ENCODE results near the gene ST6GALNAC5.

The ST6GALNAC5 gene

GRCh38 chr1:76933847-76934815, 66.9 kb downstream of the ST6GALNAC5 start:
- H3K36me3 ChIP-seq (ENCODE audit: insufficient read depth, low read length), result no peaks in the 10 kb centered on the region
- peaks cover 4% of the 10 kb centered on the region for H3K4me1 ChIP-seq (ENCODE audit: control insufficient read depth, insufficient read depth, low read length, unreplicated experiment)
- no peak overlapping the region for H2AFZ ChIP-seq (ENCODE audit: low read length, unreplicated experiment)
- no peak overlapping the region for H3K27ac ChIP-seq (ENCODE audit: low read depth, low read length)
- no peaks in the 10 kb centered on the region for H3K79me2 ChIP-seq (ENCODE audit: control insufficient read depth, insufficient read depth, low read length, unreplicated experiment)
- no peak overlapping the region for H3K4me3 ChIP-seq (ENCODE audit: low read depth, low read length)
- no peaks in the 10 kb centered on the region for H3K27me3 ChIP-seq (ENCODE audit: insufficient read depth, low read length)

- H3K4me1 ChIP-seq (ENCODE audit: control insufficient read depth, insufficient read depth, low read length, unreplicated experiment), result peaks cover 12% of the 10 kb centered on the region
- no peaks in the 10 kb centered on the region for H3K27me3 ChIP-seq (ENCODE audit: insufficient read depth, low read length)
- no peak overlapping the region for H3K4me3 ChIP-seq (ENCODE audit: low read depth, low read length)
- no peak overlapping the region for H2AFZ ChIP-seq (ENCODE audit: low read length, unreplicated experiment)
- no peaks in the 10 kb centered on the region for H3K79me2 ChIP-seq (ENCODE audit: control insufficient read depth, insufficient read depth, low read length, unreplicated experiment)
- H3K36me3 ChIP-seq (ENCODE audit: insufficient read depth, low read length), result no peaks in the 10 kb centered on the region
- no peak overlapping the region for H3K27ac ChIP-seq (ENCODE audit: low read depth, low read length)
These were observed 71.0 kb downstream of the ST6GALNAC5 start for GRCh38 chr1:76938304-76938703.

GRCh38 chr1:76939050-76939816, 72.0 kb downstream of the ST6GALNAC5 start:
- Histone ChIP-seq H3K27ac (ENCODE audit: low read depth, low read length) (no peak overlapping the region), H2AFZ (ENCODE audit: low read length, unreplicated experiment) (peak overlapping the region; percentile 37), H3K4me1 (ENCODE audit: control insufficient read depth, insufficient read depth, low read length, unreplicated experiment) (peaks cover 18% of the 10 kb centered on the region), H3K79me2 (ENCODE audit: control insufficient read depth, insufficient read depth, low read length, unreplicated experiment) (no peaks in the 10 kb centered on the region), H3K27me3 (ENCODE audit: insufficient read depth, low read length) (no peaks in the 10 kb centered on the region), H3K36me3 (ENCODE audit: insufficient read depth, low read length) (no peaks in the 10 kb centered on the region), H3K4me3 (ENCODE audit: low read depth, low read length) (peak overlapping the region; percentile 52; the same call in 1 of the 2 replicates)

- no peaks in the 10 kb centered on the region for H3K36me3 ChIP-seq (ENCODE audit: insufficient read depth, low read length)
- H3K27ac ChIP-seq (ENCODE audit: low read depth, low read length), result no peak overlapping the region
- no peaks in the 10 kb centered on the region for H3K27me3 ChIP-seq (ENCODE audit: insufficient read depth, low read length)
- H2AFZ ChIP-seq (ENCODE audit: low read length, unreplicated experiment), result no peak overlapping the region
- no peak overlapping the region for H3K4me3 ChIP-seq (ENCODE audit: low read depth, low read length)
- H3K79me2 ChIP-seq (ENCODE audit: control insufficient read depth, insufficient read depth, low read length, unreplicated experiment), result no peaks in the 10 kb centered on the region
- H3K4me1 ChIP-seq (ENCODE audit: control insufficient read depth, insufficient read depth, low read length, unreplicated experiment), result peaks cover 24% of the 10 kb centered on the region
These were observed 72.5 kb downstream of the ST6GALNAC5 start for GRCh38 chr1:76939817-76940216.

- H3K79me2 ChIP-seq (ENCODE audit: control insufficient read depth, insufficient read depth, low read length, unreplicated experiment), result no peaks in the 10 kb centered on the region
- H3K4me3 ChIP-seq (ENCODE audit: low read depth, low read length), result no peak overlapping the region
- no peak overlapping the region for H2AFZ ChIP-seq (ENCODE audit: low read length, unreplicated experiment)
- peaks cover 33% of the 10 kb centered on the region for H3K4me1 ChIP-seq (ENCODE audit: control insufficient read depth, insufficient read depth, low read length, unreplicated experiment)
- no peak overlapping the region for H3K27ac ChIP-seq (ENCODE audit: low read depth, low read length)
- no peaks in the 10 kb centered on the region for H3K36me3 ChIP-seq (ENCODE audit: insufficient read depth, low read length)
- H3K27me3 ChIP-seq (ENCODE audit: insufficient read depth, low read length), result no peaks in the 10 kb centered on the region
These were observed 73.5 kb downstream of the ST6GALNAC5 start for GRCh38 chr1:76940571-76941335.

- H2AFZ ChIP-seq (ENCODE audit: low read length, unreplicated experiment), result no peak overlapping the region
- H3K4me1 ChIP-seq (ENCODE audit: control insufficient read depth, insufficient read depth, low read length, unreplicated experiment), result peaks cover 33% of the 10 kb centered on the region
- no peaks in the 10 kb centered on the region for H3K79me2 ChIP-seq (ENCODE audit: control insufficient read depth, insufficient read depth, low read length, unreplicated experiment)
- no peak overlapping the region for H3K27ac ChIP-seq (ENCODE audit: low read depth, low read length)
- H3K36me3 ChIP-seq (ENCODE audit: insufficient read depth, low read length), result no peaks in the 10 kb centered on the region
- no peak overlapping the region for H3K4me3 ChIP-seq (ENCODE audit: low read depth, low read length)
- no peaks in the 10 kb centered on the region for H3K27me3 ChIP-seq (ENCODE audit: insufficient read depth, low read length)
These were observed 75.3 kb downstream of the ST6GALNAC5 start for GRCh38 chr1:76942549-76942948.

GRCh38 chr1:76944942-76945341, 77.7 kb downstream of the ST6GALNAC5 start:
- Histone ChIP-seq H3K4me3 (ENCODE audit: low read depth, low read length) (no peak overlapping the region), H2AFZ (ENCODE audit: low read length, unreplicated experiment) (peak overlapping the region; percentile 55), H3K4me1 (ENCODE audit: control insufficient read depth, insufficient read depth, low read length, unreplicated experiment) (peaks cover 35% of the 10 kb centered on the region), H3K27ac (ENCODE audit: low read depth, low read length) (peak overlapping the region; percentile 82), H3K27me3 (ENCODE audit: insufficient read depth, low read length) (no peaks in the 10 kb centered on the region), H3K79me2 (ENCODE audit: control insufficient read depth, insufficient read depth, low read length, unreplicated experiment) (no peaks in the 10 kb centered on the region), H3K36me3 (ENCODE audit: insufficient read depth, low read length) (no peaks in the 10 kb centered on the region)

GRCh38 chr1:76948846-76949245, 81.6 kb downstream of the ST6GALNAC5 start:
- Histone ChIP-seq H3K27me3 (ENCODE audit: insufficient read depth, low read length) (no peaks in the 10 kb centered on the region), H3K79me2 (ENCODE audit: control insufficient read depth, insufficient read depth, low read length, unreplicated experiment) (no peaks in the 10 kb centered on the region), H3K27ac (ENCODE audit: low read depth, low read length) (peak overlapping the region; percentile 70), H3K4me3 (ENCODE audit: low read depth, low read length) (no peak overlapping the region), H3K4me1 (ENCODE audit: control insufficient read depth, insufficient read depth, low read length, unreplicated experiment) (peaks cover 45% of the 10 kb centered on the region), H2AFZ (ENCODE audit: low read length, unreplicated experiment) (no peak overlapping the region), H3K36me3 (ENCODE audit: insufficient read depth, low read length) (no peaks in the 10 kb centered on the region)

- H3K4me3 ChIP-seq (ENCODE audit: low read depth, low read length), result no peak overlapping the region
- H3K36me3 ChIP-seq (ENCODE audit: insufficient read depth, low read length), result no peaks in the 10 kb centered on the region
- no peak overlapping the region for H2AFZ ChIP-seq (ENCODE audit: low read length, unreplicated experiment)
- peaks cover 39% of the 10 kb centered on the region for H3K4me1 ChIP-seq (ENCODE audit: control insufficient read depth, insufficient read depth, low read length, unreplicated experiment)
- no peaks in the 10 kb centered on the region for H3K27me3 ChIP-seq (ENCODE audit: insufficient read depth, low read length)
- H3K79me2 ChIP-seq (ENCODE audit: control insufficient read depth, insufficient read depth, low read length, unreplicated experiment), result no peaks in the 10 kb centered on the region
- peak overlapping the region; percentile 70 for H3K27ac ChIP-seq (ENCODE audit: low read depth, low read length)
These were observed 82.2 kb downstream of the ST6GALNAC5 start for GRCh38 chr1:76949503-76949902.

GRCh38 chr1:76950306-76950705, 83.0 kb downstream of the ST6GALNAC5 start:
- Histone ChIP-seq H3K79me2 (ENCODE audit: control insufficient read depth, insufficient read depth, low read length, unreplicated experiment) (no peaks in the 10 kb centered on the region), H3K4me3 (ENCODE audit: low read depth, low read length) (no peak overlapping the region; the same call in 1 of the 2 replicates), H3K27me3 (ENCODE audit: insufficient read depth, low read length) (no peaks in the 10 kb centered on the region), H3K36me3 (ENCODE audit: insufficient read depth, low read length) (no peaks in the 10 kb centered on the region), H3K4me1 (ENCODE audit: control insufficient read depth, insufficient read depth, low read length, unreplicated experiment) (peaks cover 30% of the 10 kb centered on the region), H2AFZ (ENCODE audit: low read length, unreplicated experiment) (no peak overlapping the region), H3K27ac (ENCODE audit: low read depth, low read length) (peak overlapping the region; percentile 67)
